PC-9 (cell line): ENCODE results near the gene GK. TPM values are rescaled to one million over a fixed set of nuclear protein-coding genes. Genes with fewer than 3 reads are reported as not detected.
A peak's percentile ranks its signal among the peaks of the same experiment; 100 is the strongest.

Experiments used
- Bru-seq: library from RNA; stranded (reverse); fragments of 400-500 nt; gene quantifications from one replicate; lab custom pipeline; 2021; lab: Mats Ljungman, UMichigan
- BruChase-seq, 2 experiments: library from RNA; stranded (reverse); fragments of 400-500 nt; gene quantifications; one replicate each; lab custom pipeline; 2021; lab: Mats Ljungman, UMichigan
- BruUV-seq: library from RNA; stranded (reverse); fragments of 400-500 nt; replicated peaks from 2 replicates; lab custom pipeline; 2021; lab: Mats Ljungman, UMichigan
- CTCF ChIA-PET: fragments of 300-600 bp; sonication (Branson Sonifier 250); formaldehyde crosslinking; loops from one replicate; lab custom pipeline; 2022; ENCODE audit warnings: antibody characterized with exemption; lab: Charles Lee
- POLR2A ChIA-PET: fragments of 300-600 bp; sonication (Branson Sonifier 250); formaldehyde crosslinking; loops from one replicate; lab custom pipeline; 2022; ENCODE audit warnings: antibody characterized with exemption; ENCODE audit not compliant: unreplicated experiment; lab: Charles Lee
- DNase-seq, 2 experiments: peaks; one replicate each; pipeline versions ENCODE4 v3.0.0 to v3.0.0-alpha.2; 2015 to 2022; ENCODE audit warnings: mixed read lengths in 1 of 2
- H2AFZ ChIP-seq: fragments of 200-600 bp; sonication (generic); 2 replicates; pipeline ENCODE4 v1.8.1; 2017; ENCODE audit warnings: antibody characterized with exemption
- H3F3A ChIP-seq: fragments of 200-600 bp; sonication (generic); 2 replicates; pipeline ENCODE4 v1.8.1; 2017; ENCODE audit warnings: antibody characterized with exemption, mild to moderate bottlenecking, low read depth; ENCODE audit not compliant: insufficient read depth
- H3K27ac ChIP-seq: fragments of 200-600 bp; sonication (generic); 2 replicates; pipeline ENCODE4 v1.6.1; 2016; ENCODE audit warnings: mixed run types
- H3K27me3 ChIP-seq: fragments of 200-600 bp; sonication (generic); 2 replicates; pipeline ENCODE4 v1.6.1; 2016; ENCODE audit warnings: low read depth, mixed run types; ENCODE audit not compliant: insufficient read depth
- H3K36me3 ChIP-seq: fragments of 200-600 bp; sonication (generic); 2 replicates; pipeline ENCODE4 v1.6.1; 2016; ENCODE audit warnings: low read depth, mixed run types
- H3K4me1 ChIP-seq: fragments of 200-600 bp; sonication (generic); replicated peaks from 2 replicates; pipeline ENCODE4 v1.6.1; 2016; ENCODE audit warnings: mixed run types; ENCODE audit not compliant: insufficient read depth
- H3K4me2 ChIP-seq: fragments of 200-600 bp; sonication (generic); 2 replicates; pipeline ENCODE4 v1.6.1; 2017; ENCODE audit warnings: mixed run types
- H3K4me3 ChIP-seq: fragments of 200-600 bp; sonication (generic); 2 replicates; pipeline ENCODE4 v1.6.1; 2016; ENCODE audit warnings: mixed run types
- H3K79me2 ChIP-seq: fragments of 200-600 bp; sonication (generic); 2 replicates; pipeline ENCODE4 v1.6.1; 2017; ENCODE audit warnings: low read depth, mixed run types
- H3K9me2 ChIP-seq: fragments of 200-600 bp; sonication (generic); 2 replicates; pipeline ENCODE4 v1.8.1; 2017; ENCODE audit warnings: mild to moderate bottlenecking; ENCODE audit not compliant: insufficient read depth
- H3K9me3 ChIP-seq: fragments of 200-600 bp; sonication (generic); 2 replicates; pipeline ENCODE4 v1.8.1; 2016; ENCODE audit warnings: low read depth; ENCODE audit not compliant: insufficient read depth
- H4K20me1 ChIP-seq: fragments of 200-600 bp; sonication (generic); 2 replicates; pipeline ENCODE4 v1.8.1; 2017; ENCODE audit not compliant: insufficient read depth
- CTCF ChIP-seq: fragments of 200-600 bp; sonication (generic); conservative IDR thresholded peaks from 2 replicates; pipeline ENCODE4 v1.6.1; 2017; ENCODE audit warnings: mixed run types, antibody characterized with exemption, mild to moderate bottlenecking, moderate library complexity
- EZH2 ChIP-seq: fragments of 200-600 bp; sonication (generic); IDR thresholded peaks from 2 replicates; pipeline ENCODE4 v1.8.0; 2017; ENCODE audit warnings: antibody characterized with exemption, low read depth
- intact Hi-C: fragments of 100-400 bp; cut with micrococcal nuclease; formaldehyde crosslinking; loops from one replicate; pipeline ENCODE4 v1.10.0; 2022; ENCODE audit not compliant: unreplicated experiment
- long read RNA-seq: library from polyadenylated mRNA; stranded (forward); transcript quantifications from one replicate; pipeline ENCODE4 v2.0.0, GENCODE V29; 2022
- total RNA-seq: library from RNA; stranded (reverse); gene quantifications from 2 replicates; pipeline ENCODE4 v1.2.3, GENCODE V29; 2021

GK gene
- total RNA-seq (4.8 and 5.4 TPM in 2 replicates), Bru-seq, nascent RNA (percentile 48 among the genes with signal in this experiment), BruChase-seq, experiment 1, labeled RNA remaining after a 2-hour chase (percentile 47 among the genes with signal in this experiment), BruChase-seq, experiment 2, labeled RNA remaining after a 6-hour chase (percentile 48 among the genes with signal in this experiment)
- long read RNA-seq, transcript GK-204 (19 exons, 2,063 nt) = major isoform, 10 of 16 reads
- long read RNA-seq, partial matches to known transcripts = 1 of 16 reads
- long read RNA-seq, other reads (novel, unspliced or antisense) = 3 of 16 reads

GRCh38 chrX:30653415-30654131 lies at the start of gene GK:
Gene GK, plus strand, starts transcription at chrX:30653423. Its CDS starts 115 bp downstream, at chrX:30653538.
- intact Hi-C loops = no loop called here
- Histone ChIP-seq H3K9me3 (no peaks in the 10 kb centered on the region), H2AFZ (peak within 1 kb of the TSS; percentile 98), H4K20me1 (no peaks in the 10 kb centered on the region), H3K79me2 (no peaks in the 10 kb centered on the region), H3K4me1 (0 out of 2 replicates have a peak, but pooled peaks cover 6% of the 10 kb centered on the region), H3F3A (no peaks in the 10 kb centered on the region; the same call in 1 of the 2 replicates), H3K4me3 (peak within 1 kb of the TSS; percentile 83), H3K4me2 (peak within 1 kb of the TSS; percentile 86), H3K36me3 (no peaks in the 10 kb centered on the region), H3K9me2 (no peaks in the 10 kb centered on the region), H3K27me3 (no peaks in the 10 kb centered on the region), H3K27ac (no peak within 1 kb of the TSS)
- ChIA-PET POLR2A (no interaction called here), CTCF (no interaction called here)
- peak in 1 of 2 experiments; percentile 18 for DNase-seq
- TSS peak; percentile 57 for BruUV-seq
- TF ChIP-seq CTCF (no peak), EZH2 (no peak)

DNA sequence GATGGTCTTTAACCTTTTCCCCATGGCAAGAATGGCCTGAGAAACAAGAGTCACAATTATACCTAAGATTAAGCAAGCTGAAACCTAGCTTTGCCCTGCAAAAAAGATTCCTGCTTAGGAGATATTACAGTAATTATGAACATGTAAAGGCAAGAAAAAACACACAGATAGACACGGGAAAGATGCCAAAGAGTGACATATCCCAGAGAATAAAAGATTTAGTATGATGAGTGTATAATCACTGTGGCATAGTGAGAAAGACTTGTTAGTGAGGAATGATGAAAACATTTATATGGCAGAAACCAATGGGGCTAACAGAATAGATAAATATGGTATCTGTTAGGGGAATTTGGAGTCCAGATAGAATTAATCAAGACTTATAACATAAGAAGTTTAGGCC lies 46.1 kb upstream of the GK start:
- Histone ChIP-seq H3K79me2 (no peaks in the 10 kb centered on the region), H3F3A (no peaks in the 10 kb centered on the region), H3K4me2 (no peak overlapping the region), H3K4me3 (no peak overlapping the region), H3K9me2 (no peaks in the 10 kb centered on the region), H2AFZ (no peak overlapping the region), H3K27me3 (no peaks in the 10 kb centered on the region), H3K9me3 (no peaks in the 10 kb centered on the region), H3K4me1 (no peaks in the 10 kb centered on the region), H3K27ac (no peak overlapping the region), H3K36me3 (no peaks in the 10 kb centered on the region), H4K20me1 (no peaks in the 10 kb centered on the region)
- CTCF ChIA-PET = no interaction called here
- no TSS peak for BruUV-seq
- no peak for DNase-seq
- intact Hi-C loops = no loop called here
- POLR2A ChIA-PET = no interaction called here
- no peak for TF ChIP-seq CTCF
- TF ChIP-seq EZH2 = no peak

DNA sequence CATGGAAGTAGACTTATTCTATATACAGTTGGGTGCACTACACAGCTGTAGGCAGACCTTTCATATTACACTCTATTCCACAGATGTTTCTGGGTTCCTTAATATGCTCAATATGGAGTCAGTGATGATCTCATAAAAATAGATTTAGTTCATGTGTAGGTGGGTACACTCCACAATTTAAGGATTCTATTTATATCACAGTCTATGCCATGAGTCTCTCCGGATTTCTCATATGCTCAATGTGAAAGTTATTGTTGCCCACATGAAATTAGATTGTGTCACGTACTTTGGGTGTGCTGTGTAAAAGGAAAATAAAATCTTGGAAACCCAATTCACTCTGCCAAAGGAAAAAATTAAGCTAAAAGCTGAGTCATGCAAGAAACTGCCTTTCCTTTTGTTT lies 43.2 kb upstream of the GK start:
- Histone ChIP-seq H3K79me2 (no peaks in the 10 kb centered on the region), H3F3A (no peaks in the 10 kb centered on the region), H4K20me1 (no peaks in the 10 kb centered on the region), H3K9me2 (no peaks in the 10 kb centered on the region), H3K27ac (no peak overlapping the region), H3K4me2 (no peak overlapping the region), H2AFZ (no peak overlapping the region), H3K4me1 (no peaks in the 10 kb centered on the region), H3K9me3 (no peaks in the 10 kb centered on the region), H3K4me3 (no peak overlapping the region), H3K27me3 (no peaks in the 10 kb centered on the region), H3K36me3 (no peaks in the 10 kb centered on the region)
- intact Hi-C loops = no loop called here
- ChIA-PET CTCF (no interaction called here), POLR2A (no interaction called here)
- TF ChIP-seq EZH2 (no peak), CTCF (no peak)
- no peak for DNase-seq
- no TSS peak for BruUV-seq
